Stomach (tissue), 4 donors: ENCODE measurements around the gene MT3.
A peak's percentile ranks its signal among the peaks of the same experiment; 100 is the strongest.

Source experiments
- POLR2A ChIP-seq, 4 donors: fragments of 450-650 bp; IDR thresholded peaks; one replicate each; pipeline ENCODE4 v1.6.1; 2016; ENCODE audit warnings: antibody characterized with exemption in 4 of 4, control low read depth in 2 of 4, mild to moderate bottlenecking in 1 of 4, moderate library complexity in 1 of 4
- POLR2AphosphoS5 ChIP-seq, 3 donors: sonication (generic); formaldehyde crosslinking; IDR thresholded peaks; one replicate each; pipeline ENCODE4 v1.6.1; 2016; ENCODE audit warnings: antibody characterized with exemption in 3 of 3
- TF ChIP-seq, protein P1 (sequence below), 7 experiments: fragments of 450-650 bp in 4 of 7; fragments of 200-600 bp in 3 of 7; sonication (generic) in 3 of 7; IDR thresholded peaks; one replicate each; pipeline ENCODE4 v1.5.1; 2016 to 2019; ENCODE audit warnings: antibody characterized with exemption in 7 of 7, control low read depth in 2 of 7, mild to moderate bottlenecking in 1 of 7

DNA sequence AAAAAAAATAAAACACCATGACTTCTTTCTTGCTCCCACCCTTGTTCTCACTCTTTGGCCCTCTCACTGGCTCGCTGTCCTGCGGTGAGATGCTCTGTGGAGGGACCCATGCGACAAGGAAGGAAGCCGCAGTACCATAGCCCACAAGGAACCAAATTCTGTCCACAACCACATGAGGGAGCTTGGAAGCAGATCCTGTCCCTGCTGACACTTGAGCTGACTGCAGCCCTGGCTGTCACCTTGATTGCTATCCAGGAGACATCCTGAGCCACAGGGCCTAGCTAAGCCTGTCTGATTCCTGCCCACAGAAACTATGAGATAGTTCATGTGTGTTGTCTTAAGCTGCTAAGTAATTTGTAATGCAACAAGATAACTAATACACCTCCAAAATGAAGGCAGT lies 14.3 kb downstream of the MT3 start:
- TF ChIP-seq, protein P1, sequence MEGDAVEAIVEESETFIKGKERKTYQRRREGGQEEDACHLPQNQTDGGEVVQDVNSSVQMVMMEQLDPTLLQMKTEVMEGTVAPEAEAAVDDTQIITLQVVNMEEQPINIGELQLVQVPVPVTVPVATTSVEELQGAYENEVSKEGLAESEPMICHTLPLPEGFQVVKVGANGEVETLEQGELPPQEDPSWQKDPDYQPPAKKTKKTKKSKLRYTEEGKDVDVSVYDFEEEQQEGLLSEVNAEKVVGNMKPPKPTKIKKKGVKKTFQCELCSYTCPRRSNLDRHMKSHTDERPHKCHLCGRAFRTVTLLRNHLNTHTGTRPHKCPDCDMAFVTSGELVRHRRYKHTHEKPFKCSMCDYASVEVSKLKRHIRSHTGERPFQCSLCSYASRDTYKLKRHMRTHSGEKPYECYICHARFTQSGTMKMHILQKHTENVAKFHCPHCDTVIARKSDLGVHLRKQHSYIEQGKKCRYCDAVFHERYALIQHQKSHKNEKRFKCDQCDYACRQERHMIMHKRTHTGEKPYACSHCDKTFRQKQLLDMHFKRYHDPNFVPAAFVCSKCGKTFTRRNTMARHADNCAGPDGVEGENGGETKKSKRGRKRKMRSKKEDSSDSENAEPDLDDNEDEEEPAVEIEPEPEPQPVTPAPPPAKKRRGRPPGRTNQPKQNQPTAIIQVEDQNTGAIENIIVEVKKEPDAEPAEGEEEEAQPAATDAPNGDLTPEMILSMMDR (IDR thresholded peaks at IDR 0.05), result peak in 5 of 7 experiments; percentile 20 to 68 (median 27)
- TF ChIP-seq POLR2A (IDR thresholded peaks at IDR 0.05) (no peak), POLR2AphosphoS5 (IDR thresholded peaks at IDR 0.05) (peak in 1 of 3 donors; percentile 39)
